Ramos (cell line): ENCODE data around the gene ZFAND3.

Experiments used
- in situ Hi-C: fragments of 300-500 bp; cut with MboI; formaldehyde crosslinking; loops from one replicate; pipeline ENCODE4 v1.14.3; 2022; ENCODE audit warnings: low sequenced_read_pairs; ENCODE audit not compliant: unreplicated experiment

Gene ZFAND3

DNA sequence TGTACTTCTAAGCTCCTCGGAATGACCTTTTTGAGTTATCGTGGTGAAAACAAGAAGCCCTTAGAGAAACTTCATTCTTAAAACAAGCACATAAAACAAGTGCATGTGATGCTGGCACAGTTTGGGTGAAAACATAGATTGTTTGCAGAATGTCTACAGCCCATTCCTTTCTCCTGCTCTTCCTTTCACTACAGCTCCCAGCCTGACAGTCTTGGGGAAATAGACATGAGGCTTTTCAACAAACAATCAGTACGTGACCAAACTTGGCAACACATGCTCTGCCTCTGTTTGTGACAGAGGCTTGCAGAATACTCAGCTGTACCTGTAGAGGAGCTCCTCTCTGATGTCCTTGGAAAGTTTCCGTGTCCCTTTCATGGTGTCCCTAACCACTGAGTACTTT is 321.6 kb downstream of the ZFAND3 start:
- in situ Hi-C loops = no loop called here

DNA sequence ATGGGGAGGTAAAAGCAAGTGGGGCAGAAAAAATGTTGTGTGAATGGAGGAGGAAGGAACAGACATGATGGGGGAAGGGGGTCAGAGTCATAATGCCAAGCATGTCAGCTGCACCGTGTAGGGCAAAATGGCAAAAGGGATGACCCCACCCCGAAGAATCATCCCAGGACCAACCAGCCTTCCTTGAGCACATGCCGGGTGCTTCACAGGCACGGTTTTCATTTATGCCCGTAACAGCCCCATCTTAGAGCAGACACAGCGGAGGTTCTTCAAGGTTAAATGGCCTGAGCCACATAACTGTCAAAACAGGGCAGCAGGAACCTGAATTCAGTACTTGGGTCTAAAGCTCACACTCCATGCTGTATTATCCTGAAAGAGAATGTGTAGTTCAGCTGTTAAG is 322.2 kb downstream of the ZFAND3 start:
- in situ Hi-C loops = no loop called here

DNA sequence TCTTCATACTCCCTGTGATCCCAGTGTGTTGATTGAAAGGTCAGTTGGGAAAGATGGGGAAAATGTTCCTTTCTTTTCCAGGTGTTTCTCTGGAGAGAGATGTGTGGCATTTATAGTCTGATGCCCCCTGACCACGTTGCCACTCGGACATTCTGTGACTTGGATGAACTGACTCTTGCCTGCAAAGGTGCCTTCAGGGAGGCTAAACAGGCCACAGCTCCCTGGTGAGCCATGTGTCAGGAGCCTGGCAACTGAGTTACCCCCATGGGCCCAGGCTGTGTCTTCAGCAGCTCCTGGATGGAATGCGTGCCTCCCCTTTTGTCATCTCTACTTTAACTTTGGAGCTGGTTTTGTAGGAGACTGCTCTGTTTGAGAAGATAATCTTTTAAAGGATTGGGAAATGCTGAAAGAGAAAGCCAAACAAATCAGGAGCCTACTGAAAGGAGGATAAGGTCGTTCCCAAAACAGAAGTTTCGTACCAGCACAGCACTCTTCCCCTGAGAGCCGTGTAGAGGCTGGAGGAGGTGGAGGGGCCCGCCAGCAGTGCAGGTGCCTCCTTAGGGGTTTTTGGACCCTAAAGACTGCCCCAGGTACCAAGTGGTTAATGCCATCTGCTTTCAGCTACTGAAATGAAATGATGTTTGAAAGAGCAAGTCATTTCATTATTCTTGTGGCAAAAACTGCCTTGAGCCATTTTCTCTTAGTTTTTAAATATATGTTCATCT is 322.8 kb downstream of the ZFAND3 start:
- in situ Hi-C loops = no loop called here

DNA sequence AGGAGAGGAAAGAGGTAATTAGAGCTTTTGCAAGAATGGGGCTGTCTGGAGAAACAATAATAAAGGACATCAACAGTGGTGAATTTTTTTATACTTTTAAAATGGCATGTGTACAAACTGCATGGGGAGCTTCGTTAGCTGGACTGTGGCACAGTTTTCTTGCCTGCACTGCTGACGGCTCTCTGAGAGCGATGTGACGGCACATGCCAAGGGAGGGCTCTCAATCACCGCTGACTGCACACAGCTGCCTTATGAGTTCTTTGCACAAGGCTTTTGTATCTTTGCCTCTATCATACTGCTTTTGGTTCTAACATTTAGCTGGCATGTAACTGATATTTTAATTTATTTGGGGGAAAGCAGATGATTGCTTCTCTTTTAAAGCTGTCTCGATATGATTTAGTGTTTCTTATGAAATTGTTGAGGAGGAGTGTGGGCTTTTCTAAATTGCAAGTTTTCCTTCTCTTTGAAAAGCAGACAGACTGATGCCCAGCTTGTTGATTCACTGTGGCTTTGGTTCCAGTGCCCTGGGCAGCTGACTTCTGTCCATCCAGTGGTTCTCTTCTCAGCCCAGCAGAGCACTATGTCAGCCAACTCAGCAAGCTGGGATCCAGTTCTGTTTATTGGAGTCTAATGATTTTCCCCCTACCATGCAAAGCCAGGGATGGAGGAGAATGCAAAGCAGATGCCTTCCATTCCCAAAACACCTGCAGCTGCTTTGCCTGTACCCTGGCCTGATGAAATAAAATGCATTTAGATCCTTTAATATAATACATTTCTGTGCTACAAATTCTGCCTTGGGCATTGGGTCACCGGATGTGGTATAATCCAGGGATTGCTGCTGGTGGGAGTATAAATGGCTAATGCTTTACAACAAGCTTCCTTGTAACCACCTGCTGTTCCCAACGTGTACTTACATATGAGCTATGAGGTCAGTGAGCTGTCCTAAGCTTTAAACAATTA is 323.9 kb downstream of the ZFAND3 start:
- in situ Hi-C loops = no loop called here

DNA sequence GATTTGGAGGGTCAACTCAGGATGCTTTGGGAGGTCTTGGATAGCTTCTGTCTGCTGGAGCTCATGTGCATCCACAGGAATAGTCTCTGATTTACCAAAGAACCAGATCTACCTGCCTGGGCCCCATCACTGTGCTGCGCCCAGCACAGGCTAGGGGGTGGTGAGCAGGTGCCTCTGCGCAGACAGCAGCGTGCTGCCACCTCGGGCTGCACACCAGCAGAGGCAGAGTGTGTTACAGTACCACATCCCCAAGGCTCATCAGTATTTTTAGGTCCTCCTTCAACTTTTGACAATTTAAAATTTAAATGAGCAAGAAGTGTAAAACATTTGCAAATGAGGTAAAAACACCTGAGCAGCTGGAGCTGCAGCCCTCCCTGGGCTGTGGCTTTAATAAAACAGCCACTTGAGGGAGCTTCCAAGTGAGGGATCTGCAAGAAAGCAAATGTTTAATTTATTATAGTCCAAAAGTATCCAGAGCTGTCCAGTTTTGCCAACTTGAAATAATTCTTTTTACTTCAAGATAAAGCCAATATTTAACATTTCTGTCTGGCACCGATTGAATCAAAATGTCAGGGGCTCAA is 324.9 kb downstream of the ZFAND3 start:
- in situ Hi-C loops = no loop called here

DNA sequence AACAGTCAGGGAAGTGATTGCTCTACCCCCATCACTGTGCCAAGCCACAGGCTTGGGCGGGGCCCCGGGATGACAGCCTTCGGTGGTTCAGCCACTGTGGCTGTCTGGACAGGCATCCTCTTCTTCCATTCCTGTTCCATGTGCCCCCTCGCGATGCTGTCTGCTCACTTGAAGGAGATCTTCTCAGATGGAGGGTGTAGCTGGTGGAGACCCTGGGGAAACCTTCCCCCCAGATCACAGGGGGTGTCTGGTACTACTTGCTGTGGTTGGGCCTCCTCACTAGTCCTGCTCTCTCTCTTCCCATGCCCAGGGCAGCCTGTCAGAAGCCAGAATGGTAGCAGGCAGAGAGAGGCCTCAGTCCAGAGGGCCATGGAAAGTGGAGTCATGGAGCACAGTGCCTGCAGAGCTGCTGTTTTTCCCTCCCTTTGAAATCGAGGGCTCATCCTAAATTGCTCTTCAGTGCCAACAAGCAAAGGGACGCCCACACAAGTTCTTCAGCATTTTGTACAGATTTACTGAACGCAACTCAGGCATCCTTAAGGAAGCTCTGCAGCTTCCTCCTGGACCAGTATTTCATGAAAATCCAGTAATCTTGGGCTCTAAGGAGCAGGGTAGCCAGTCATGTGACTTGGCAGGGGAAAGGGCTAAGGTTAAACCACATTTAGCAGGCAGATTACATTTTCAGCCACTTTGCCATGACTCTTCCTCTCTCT is 326.6 kb downstream of the ZFAND3 start:
- in situ Hi-C loops = no loop called here

DNA sequence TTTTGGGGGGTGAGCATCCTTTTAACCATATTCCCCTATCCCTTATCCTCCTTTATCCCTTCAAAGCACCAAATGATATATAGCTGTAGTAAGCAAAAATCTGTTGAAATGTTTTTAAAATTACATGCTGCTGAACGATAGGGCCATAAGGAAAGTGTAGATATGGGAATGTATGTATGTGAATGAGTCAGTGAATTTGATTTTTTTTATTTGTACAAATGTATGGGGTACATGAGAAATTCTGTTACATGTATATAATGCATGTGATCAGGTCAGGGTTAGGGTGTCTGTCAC is 327.2 kb downstream of the ZFAND3 start:
- in situ Hi-C loops = no loop called here

DNA sequence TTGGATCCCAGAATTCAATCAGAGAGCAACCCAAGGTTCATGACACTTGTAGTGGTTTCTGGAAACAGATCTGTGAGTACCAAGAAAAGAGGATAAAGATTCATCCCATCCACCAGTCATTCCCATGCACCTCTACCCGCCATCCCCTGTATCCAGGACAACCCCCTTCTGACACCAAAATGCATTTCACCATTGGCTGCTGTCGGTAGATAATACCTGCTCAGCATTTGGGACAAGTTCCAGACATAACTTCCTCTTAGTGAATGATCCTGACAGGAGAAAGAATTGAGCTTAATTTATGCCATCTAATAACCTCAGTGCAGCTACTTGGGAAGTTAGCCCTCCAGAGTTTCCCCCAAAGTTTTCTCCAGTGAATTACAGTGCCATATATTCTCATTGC is 329.1 kb downstream of the ZFAND3 start:
- in situ Hi-C loops = no loop called here

DNA sequence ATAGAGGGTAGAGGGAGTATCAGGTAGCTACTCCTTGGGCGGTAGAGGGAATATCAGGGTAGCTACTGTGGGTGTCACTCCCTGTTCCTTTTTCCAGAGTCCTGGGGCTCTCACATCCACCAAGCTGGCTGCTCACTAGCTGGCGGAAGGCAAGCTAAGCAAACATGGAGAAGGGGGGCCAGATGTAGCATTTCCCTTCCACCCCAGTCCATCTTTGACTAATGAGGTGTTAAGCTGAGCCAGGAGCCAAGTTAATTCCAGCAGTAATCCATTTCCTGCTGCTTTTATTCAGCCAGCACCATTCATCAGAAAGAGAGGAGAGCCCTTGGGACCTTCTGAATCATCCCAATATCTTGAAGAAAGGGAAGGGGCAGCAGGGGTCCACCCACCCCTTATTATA is 330.0 kb downstream of the ZFAND3 start:
- in situ Hi-C loops = no loop called here

DNA sequence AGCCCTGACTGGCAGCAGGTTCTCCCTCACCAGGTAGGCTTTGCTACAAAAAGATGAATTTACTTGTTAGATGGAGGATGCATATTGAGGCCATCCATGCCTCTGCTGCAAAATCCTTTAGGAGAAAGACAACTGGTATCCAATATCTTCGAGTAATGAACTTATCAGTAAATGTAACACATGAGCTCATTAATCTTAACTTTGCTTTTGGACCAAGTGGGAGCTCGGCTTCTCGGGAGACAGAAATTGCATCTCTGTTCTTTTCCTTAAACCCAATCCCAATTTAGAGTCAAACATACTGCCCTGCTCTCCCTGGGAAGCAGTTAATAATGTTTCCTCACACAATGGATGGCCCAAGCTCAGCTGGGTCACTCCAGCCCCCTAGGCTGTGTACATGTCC is 330.5 kb downstream of the ZFAND3 start:
- in situ Hi-C loops = no loop called here

DNA sequence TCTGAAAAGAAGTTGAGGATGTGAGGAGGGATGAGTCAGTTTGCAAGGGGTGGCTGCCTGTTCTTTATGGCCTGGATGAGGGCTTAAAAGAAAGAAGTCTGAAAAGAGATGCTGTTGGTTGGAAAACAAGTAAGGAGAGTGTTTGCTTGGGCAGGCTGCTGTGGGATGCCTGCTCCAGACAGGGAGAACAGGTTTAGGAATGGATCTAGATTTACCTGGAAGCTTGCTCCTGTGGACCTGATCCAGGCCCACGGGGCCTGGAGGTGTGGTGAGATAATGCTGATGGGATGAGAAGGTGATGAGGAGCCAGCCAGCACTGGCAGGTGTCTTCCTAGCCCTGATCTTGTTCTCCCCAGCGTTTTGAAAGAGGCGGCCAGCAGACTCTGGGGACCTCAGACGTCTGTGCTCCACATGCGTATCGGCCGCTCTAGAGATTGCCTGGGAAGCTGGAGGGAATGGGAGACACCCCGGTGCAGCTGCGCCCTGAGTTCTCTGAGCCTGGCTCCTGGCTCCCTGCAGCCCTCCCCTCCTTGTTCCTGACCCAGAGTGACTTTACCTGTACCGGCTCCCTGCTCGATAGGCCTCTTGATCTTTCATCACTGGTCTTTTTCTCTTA is 331.3 kb downstream of the ZFAND3 start:
- in situ Hi-C loops = no loop called here

DNA sequence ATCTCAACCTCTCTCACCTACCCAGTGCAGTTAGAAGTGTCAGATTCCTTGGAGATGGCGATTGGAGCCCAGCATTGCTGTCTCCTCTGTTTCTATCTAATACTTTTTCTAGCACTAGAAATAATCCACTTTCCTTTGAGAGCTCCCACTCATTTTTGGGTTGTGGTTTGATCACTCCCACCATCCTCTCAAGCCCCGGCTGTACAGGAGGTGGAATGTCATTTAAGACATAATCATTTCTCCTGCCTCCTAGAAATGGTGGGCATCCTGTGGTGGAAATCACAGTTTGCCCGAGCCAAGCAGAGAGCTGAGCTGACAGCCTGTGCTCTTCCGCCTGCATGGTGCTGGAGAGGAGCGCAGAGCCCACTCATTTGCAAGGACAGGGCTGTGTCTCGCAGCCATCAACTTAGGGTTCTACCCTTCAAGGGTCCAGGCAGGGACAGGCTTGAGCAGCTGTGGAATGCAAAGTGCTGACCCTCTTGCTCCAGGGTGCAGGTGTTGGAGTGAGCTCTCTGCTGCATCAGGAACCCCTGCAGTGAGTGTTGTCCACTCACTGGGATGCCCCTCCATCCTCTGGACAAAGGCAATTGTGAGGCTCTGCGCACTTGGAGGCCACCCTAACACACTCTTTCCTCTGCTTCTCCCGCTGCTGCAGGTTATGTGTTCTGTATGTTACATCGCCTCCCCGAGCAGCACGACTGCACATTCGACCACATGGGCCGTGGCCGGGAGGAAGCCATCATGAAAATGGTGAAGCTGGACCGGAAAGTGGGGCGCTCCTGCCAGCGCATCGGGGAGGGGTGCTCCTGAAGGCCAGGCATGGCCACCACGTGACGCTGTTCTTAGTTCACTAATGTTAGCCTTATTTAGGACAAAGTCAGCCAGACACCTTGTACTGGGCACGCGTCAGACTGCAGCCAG is 332.3 kb downstream of the ZFAND3 start:
- in situ Hi-C loops = no loop called here

DNA sequence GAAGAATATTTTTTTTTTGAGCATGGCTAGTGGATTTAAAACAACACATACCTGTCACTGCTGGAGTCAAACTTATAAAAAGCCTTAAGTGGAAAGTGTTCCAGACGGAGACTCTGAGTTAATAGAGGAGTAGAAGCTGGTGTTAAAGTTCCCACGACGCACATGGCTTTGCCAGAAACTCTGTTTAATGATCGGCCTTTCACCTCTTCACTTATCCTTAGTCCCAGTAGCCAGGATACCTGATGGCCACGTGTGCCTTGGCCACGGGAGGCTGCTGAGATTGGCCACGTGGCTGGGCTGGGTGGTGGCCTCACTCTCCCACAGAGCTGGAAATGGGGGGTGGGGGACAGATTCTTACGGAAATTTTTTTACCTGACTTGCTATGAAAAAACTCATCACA is 333.1 kb downstream of the ZFAND3 start:
- in situ Hi-C loops = no loop called here

DNA sequence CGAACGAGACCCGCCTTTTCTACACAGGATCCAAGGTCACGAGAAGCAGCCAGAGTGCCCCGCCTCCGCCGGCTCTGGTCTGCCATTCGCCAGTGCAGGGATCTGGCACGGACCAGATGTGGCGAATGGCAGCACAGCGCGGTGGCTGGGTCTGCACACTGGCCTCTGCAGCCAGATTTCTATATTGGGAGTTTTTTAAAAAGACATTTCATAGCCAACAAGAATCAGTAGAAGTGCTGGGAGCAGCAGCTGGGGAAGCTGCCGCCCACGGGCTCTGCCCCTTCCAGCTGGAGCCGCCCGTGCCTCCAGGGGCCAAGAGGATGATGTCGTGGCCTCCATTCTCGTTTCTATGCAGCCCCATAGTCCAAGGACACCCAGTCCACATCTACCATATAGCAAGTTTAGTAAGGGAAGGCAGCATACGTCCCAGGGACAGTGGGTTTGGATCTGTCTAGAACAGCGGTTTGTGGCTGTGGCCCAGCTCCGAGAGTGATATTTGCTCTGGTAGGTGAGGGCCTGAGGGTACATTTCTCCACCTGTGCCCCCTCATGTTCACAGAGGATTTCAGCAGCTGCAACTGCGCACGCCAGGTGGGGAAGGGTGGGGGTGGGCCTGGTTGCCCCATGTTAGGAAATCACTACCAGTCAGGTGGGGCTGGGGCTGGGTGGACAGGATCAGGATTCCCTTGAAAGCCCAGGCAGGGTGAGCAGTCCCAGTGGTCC is 333.7 kb downstream of the ZFAND3 start:
- in situ Hi-C loops = no loop called here

DNA sequence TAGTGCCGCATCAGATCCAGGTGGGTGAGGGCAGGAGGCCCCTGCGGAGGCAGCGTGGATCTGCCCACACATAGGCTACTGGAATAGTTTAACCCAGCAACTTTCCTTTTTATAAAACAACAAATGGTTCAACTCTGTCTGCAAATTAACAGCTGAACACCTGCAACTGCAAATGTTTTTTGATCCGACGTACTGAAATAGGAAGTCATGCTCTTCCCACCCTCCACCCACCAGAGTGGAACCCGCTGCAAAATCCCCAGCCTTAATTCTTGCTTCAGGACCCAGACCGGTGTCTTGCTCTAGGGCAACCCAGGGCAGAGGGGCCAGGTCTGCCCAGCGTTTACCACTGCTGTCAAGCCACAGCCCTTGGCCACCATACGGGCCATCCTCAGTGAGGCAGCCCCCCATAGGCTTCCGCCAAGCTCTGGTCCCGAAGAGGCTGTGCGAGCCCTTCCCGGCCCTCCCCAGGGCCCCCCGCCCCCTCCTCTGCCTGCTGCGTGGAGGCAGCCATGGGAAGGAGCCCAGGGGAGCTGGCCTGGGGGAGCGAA is 334.3 kb downstream of the ZFAND3 start:
- in situ Hi-C loops = no loop called here

DNA sequence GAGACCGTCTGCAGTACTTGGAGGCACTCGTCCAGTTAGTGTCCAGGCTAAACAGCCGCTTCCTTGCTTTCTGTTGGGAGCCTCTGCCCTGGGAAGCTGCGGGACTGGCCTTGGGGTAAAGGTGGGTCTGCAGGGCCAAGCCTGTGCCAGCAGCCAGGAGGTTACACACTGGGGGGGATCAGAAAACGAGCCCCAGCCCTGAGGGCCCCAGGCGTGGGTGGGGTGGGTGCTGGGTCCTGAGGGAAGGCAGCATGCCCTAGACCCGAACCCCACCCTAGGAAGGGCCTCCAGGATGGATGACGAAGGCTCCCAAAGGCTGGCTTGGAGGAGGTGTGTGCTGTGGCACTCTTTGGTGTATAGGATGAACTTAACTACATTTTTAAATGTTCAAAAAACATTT is 335.2 kb downstream of the ZFAND3 start:
- in situ Hi-C loops = no loop called here

DNA sequence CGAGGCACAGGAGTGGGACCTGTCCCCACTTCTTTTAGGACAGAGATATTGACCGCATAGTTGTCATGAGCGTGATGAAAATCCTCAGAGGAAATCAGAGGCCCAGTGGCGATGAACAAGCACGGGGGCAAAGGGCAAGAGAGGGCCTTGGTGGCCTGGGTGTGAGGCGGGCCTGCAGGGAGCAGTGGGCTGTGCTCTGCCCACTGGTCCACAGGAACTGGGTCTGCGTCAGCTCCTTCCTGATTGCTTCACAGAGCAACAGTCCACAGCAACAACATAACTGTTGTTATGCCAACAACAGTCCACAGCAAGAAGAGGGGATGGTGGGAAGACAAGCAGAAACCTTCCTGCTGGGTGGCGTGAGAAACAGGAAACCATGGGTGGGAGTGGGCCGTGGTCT is 335.6 kb downstream of the ZFAND3 start:
- in situ Hi-C loops = no loop called here

DNA sequence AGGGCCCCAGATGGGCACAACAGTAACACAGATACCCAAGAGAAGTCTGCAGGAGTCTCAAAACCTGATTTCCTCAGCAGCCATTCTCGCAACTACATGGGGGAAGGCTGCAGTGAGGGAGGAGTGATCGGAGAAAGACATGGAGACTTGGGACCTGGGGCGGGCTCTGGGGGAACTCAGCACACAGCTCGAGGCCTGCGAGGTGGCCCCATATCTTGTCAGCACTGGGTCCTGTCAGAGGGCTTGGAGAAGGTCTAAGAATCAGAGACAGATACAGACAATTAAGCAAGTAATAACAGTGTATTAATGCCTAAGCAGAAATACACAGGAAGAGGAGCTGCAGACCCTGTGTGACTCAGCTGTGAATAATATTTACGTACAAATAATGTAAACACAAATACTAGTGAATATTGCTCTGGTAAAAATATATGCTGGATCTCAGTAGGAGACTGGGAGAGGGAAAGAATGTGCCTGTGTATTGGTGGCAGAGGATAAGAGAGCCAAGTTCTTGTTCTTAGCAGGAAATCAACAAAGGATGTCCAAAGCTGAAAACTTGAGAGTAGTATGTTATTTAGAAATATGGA is 336.2 kb downstream of the ZFAND3 start:
- in situ Hi-C loops = no loop called here
